Ovary (tissue), 3 donors: Measurements from ENCODE around the gene LPIN1.

Experiments used
- CTCF ChIP-seq, 3 donors: fragments of 450-650 bp in 2 of 3; fragments of 200-600 bp in 1 of 3; IDR thresholded peaks; one replicate each; pipeline versions ENCODE4 v1.5.1 to v1.8.0; 2016 to 2022; ENCODE audit warnings: antibody characterized with exemption in 3 of 3, mild to moderate bottlenecking in 1 of 3
- POLR2A ChIP-seq: fragments of 450-650 bp; IDR thresholded peaks from one replicate; pipeline ENCODE4 v1.6.1; 2017; ENCODE audit warnings: antibody characterized with exemption, mild to moderate bottlenecking, moderate library complexity
- donor health status: DM: no; HTN: no; CAD: no.

GRCh38 chr2:11863103-11863502, 116.7 kb downstream of the LPIN1 start:
- no peak for TF ChIP-seq CTCF (IDR thresholded peaks at IDR 0.05)
- TF ChIP-seq POLR2A, result no peak
